Measurements from ENCODE around the gene FOXP1. TPM values are rescaled to one million over a fixed set of nuclear protein-coding genes. Genes with fewer than 3 reads are reported as not detected.
A peak's percentile ranks its signal among the peaks of the same experiment; 100 is the strongest.

Gene FOXP1
- total and polyA plus RNA-seq, 2 donors (not counting 1 experiment from before 2014, with no cell fraction given), result 91.1 to 508 TPM

DNA sequence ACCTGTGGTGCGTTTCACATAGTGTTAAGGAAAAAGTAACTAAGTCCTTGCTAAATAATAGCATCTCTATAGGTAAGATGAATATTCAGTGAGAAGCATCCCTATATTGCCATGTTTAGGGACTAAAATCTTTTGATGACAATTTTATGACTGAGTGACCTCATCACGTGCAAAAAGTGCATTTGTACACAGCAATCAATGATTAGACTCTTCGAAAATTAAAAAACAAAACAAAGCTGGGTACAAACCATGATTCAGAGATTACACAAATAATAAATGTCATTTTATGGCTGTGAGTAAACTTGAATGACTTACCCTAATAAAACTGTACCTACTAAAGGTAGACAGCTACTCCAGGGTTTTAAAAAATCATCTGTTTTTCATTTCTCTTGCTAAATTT lies 505.3 kb downstream of the FOXP1 start:
- intact Hi-C loops (cut with micrococcal nuclease), result loop anchor here (10.0 kb wide), 1 partner anchor 523 kb away; no protein-coding TSS in a partner anchor
- CTCF ChIA-PET, result interaction anchor here (0.9 to 3.4 kb wide), 3 partner anchors 9 to 37 kb away, joined by 3 to 15 read pairs (median 3); no protein-coding TSS in a partner anchor
- H3K27me3 Mint-ChIP-seq, result no peaks in the 10 kb centered on the region

DNA sequence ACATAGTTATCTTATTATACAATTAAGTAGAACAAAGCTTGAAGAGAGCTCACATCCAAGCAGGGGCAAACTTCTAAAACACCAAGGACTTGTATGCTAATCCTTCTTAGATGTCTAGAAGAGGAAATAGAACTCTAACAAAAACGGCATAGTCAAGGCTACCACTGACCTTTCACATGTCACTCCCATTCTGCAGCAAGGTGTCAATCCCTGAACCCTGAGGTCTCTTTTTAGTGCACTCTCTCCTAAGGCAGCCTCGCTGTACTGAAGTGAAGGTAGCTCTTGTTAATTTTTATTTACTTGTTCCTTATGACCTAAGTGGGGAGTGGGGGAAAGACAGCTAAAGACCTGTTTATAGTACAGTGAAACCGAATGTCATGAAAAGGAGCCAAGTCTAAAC lies 506.5 kb downstream of the FOXP1 start:
- DNase-seq (no peak), ATAC-seq (ENCODE audit: low read depth) (no peak)
- CTCF ChIA-PET, result interaction anchor here (0.8 to 3.4 kb wide), 5 partner anchors 9 to 73 kb away, joined by 3 to 15 read pairs (median 4); no protein-coding TSS in a partner anchor

More for the DNA sequence above, 505.3 kb downstream of the FOXP1 start:
- TF ChIP-seq, protein P1, sequence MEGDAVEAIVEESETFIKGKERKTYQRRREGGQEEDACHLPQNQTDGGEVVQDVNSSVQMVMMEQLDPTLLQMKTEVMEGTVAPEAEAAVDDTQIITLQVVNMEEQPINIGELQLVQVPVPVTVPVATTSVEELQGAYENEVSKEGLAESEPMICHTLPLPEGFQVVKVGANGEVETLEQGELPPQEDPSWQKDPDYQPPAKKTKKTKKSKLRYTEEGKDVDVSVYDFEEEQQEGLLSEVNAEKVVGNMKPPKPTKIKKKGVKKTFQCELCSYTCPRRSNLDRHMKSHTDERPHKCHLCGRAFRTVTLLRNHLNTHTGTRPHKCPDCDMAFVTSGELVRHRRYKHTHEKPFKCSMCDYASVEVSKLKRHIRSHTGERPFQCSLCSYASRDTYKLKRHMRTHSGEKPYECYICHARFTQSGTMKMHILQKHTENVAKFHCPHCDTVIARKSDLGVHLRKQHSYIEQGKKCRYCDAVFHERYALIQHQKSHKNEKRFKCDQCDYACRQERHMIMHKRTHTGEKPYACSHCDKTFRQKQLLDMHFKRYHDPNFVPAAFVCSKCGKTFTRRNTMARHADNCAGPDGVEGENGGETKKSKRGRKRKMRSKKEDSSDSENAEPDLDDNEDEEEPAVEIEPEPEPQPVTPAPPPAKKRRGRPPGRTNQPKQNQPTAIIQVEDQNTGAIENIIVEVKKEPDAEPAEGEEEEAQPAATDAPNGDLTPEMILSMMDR (IDR thresholded peaks at IDR 0.05), result no peak
- no peak for TF ChIP-seq EZH2 (IDR thresholded peaks at IDR 0.05; ENCODE audit: borderline replicate concordance, insufficient read depth, low read depth, low read length, poor library complexity, severe bottlenecking)
- no CpG with 5 or more reads among the region's 3 CpGs for WGBS (ENCODE audit: insufficient coverage)
- ATAC-seq (ENCODE audit: low read depth) (no peak), DNase-seq (no peak)
- H3K79me2 ChIP-seq (ENCODE audit: control insufficient read depth, insufficient read depth, low read length), result peaks cover 99% of the 10 kb centered on the region
- POLR2A ChIA-PET, result no interaction called here
- H3K36me3 ChIP-seq (replicated peaks in 1 of 2; ENCODE audit: control extremely low read depth in 1 of 2, control insufficient read depth in 1 of 2, extremely low read depth in 1 of 2, insufficient read depth in 2 of 2, low read length in 1 of 2), result peaks cover 0 to 25% of the 10 kb centered on the region in 2 experiments
- H3K9me3 Mint-ChIP-seq (ENCODE audit: insufficient read depth), result no peaks in the 10 kb centered on the region
- peaks cover 84% of the 10 kb centered on the region for H3K4me1 Mint-ChIP-seq
- H3K4me2 ChIP-seq (replicated peaks; ENCODE audit: low read depth, low read length, poor library complexity, severe bottlenecking), result peak overlapping the region; percentile 34
- no peak overlapping the region for H3K4me3 ChIP-seq (ENCODE audit: control extremely low read depth in 1 of 5, extremely low read depth in 1 of 5, insufficient read depth in 1 of 5, low read depth in 2 of 5, low read length in 4 of 5)
- H3K9me3 ChIP-seq (ENCODE audit: control extremely low read depth in 1 of 3, control insufficient read depth in 2 of 3, insufficient read depth in 1 of 3, low read length in 2 of 3), result no peaks in the 10 kb centered on the region
- peaks cover 41% of the 10 kb centered on the region for H4K20me1 ChIP-seq (ENCODE audit: control insufficient read depth, insufficient read depth, low read length, poor library complexity, severe bottlenecking)
- H2AFZ ChIP-seq (ENCODE audit: insufficient read depth, low read depth, low read length, poor library complexity, severe bottlenecking), result no peak overlapping the region
- H3K4me3 Mint-ChIP-seq, result peak overlapping the region; percentile 1
- no peak overlapping the region for H3K9ac ChIP-seq (ENCODE audit: low read length)
- no peaks in the 10 kb centered on the region for H3K27me3 ChIP-seq (replicated peaks in 1 of 4; ENCODE audit: control extremely low read depth in 1 of 4, control insufficient read depth in 3 of 4, insufficient read depth in 4 of 4, low read length in 3 of 4)
- peaks cover 66% of the 10 kb centered on the region in 2 donors for H3K4me1 ChIP-seq (ENCODE audit: control insufficient read depth in 2 of 2, insufficient read depth in 2 of 2, low read length in 2 of 2)
- peak overlapping the region; percentile 80 for H3K27ac Mint-ChIP-seq
- peak overlapping the region in 1 of 2 donors; percentile 54 for H3K27ac ChIP-seq (ENCODE audit: low read length in 2 of 2)

More for the DNA sequence above, 506.5 kb downstream of the FOXP1 start:
- Histone ChIP-seq H3K79me2 (ENCODE audit: control insufficient read depth, insufficient read depth, low read length) (peaks cover 99% of the 10 kb centered on the region), H3K4me1 (ENCODE audit: control insufficient read depth in 2 of 2, insufficient read depth in 2 of 2, low read length in 2 of 2) (peaks cover 60 to 67% of the 10 kb centered on the region in 2 donors), H3K9ac (ENCODE audit: low read length) (no peak overlapping the region), H3K4me3 (ENCODE audit: control extremely low read depth in 1 of 5, extremely low read depth in 1 of 5, insufficient read depth in 1 of 5, low read depth in 2 of 5, low read length in 4 of 5) (no peak overlapping the region), H3K4me2 (replicated peaks; ENCODE audit: low read depth, low read length, poor library complexity, severe bottlenecking) (peak overlapping the region; percentile 9), H3K27ac (ENCODE audit: low read length in 2 of 2) (peak overlapping the region; percentile 2 to 54), H3K27me3 (replicated peaks in 1 of 4; ENCODE audit: control extremely low read depth in 1 of 4, control insufficient read depth in 3 of 4, insufficient read depth in 4 of 4, low read length in 3 of 4) (no peaks in the 10 kb centered on the region), H3K36me3 (replicated peaks in 1 of 2; ENCODE audit: control extremely low read depth in 1 of 2, control insufficient read depth in 1 of 2, extremely low read depth in 1 of 2, insufficient read depth in 2 of 2, low read length in 1 of 2) (peaks cover 0 to 18% of the 10 kb centered on the region in 2 experiments), H4K20me1 (ENCODE audit: control insufficient read depth, insufficient read depth, low read length, poor library complexity, severe bottlenecking) (peaks cover 43% of the 10 kb centered on the region), H2AFZ (ENCODE audit: insufficient read depth, low read depth, low read length, poor library complexity, severe bottlenecking) (no peak overlapping the region), H3K9me3 (ENCODE audit: control extremely low read depth in 1 of 3, control insufficient read depth in 2 of 3, insufficient read depth in 1 of 3, low read length in 2 of 3) (no peaks in the 10 kb centered on the region)
- TF ChIP-seq, protein P1 (IDR thresholded peaks at IDR 0.05), result no peak
- no peak for TF ChIP-seq EZH2 (IDR thresholded peaks at IDR 0.05; ENCODE audit: borderline replicate concordance, insufficient read depth, low read depth, low read length, poor library complexity, severe bottlenecking)
- no peaks in the 10 kb centered on the region for H3K27me3 Mint-ChIP-seq
- no CpG with 5 or more reads among the region's 3 CpGs for WGBS (ENCODE audit: insufficient coverage)
- H3K4me3 Mint-ChIP-seq, result peak overlapping the region; percentile 29
- H3K9me3 Mint-ChIP-seq (ENCODE audit: insufficient read depth), result no peaks in the 10 kb centered on the region
- POLR2A ChIA-PET, result no interaction called here
- H3K4me1 Mint-ChIP-seq, result peaks cover 85% of the 10 kb centered on the region
- intact Hi-C loops (cut with micrococcal nuclease), result loop anchor here (10.0 kb wide), 1 partner anchor 522 kb away; no protein-coding TSS in a partner anchor
- peak overlapping the region; percentile 80 for H3K27ac Mint-ChIP-seq

Measured in B cell (primary cell).